ENCODE data around the gene NDUFV1. TPM values are rescaled to one million over a fixed set of nuclear protein-coding genes. Genes with fewer than 3 reads are reported as not detected.

NDUFV1 gene
- total RNA-seq, 4 donors from 2014 or later: 148 to 403 (median 197) TPM

DNA sequence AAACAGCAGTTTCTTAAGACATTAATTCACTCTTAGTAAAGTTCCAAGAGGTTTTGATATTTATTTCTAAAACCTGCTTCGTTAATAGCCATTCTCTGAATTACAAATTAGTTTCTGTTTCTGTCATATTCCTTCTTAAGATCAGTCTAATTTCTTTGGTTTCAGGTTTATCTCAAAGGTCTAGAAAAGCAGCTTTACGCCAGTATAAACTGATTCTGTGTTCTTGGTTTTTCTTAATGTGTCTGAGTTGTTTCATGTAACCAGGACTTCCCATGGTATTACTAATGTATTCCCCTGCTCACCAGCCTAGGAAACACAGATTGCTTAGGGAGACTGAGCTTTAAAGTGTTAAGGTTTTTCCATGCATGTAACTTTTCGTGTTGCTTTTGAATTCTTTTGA lies 50.6 kb downstream of the NDUFV1 start:
- TF ChIP-seq, protein P1, sequence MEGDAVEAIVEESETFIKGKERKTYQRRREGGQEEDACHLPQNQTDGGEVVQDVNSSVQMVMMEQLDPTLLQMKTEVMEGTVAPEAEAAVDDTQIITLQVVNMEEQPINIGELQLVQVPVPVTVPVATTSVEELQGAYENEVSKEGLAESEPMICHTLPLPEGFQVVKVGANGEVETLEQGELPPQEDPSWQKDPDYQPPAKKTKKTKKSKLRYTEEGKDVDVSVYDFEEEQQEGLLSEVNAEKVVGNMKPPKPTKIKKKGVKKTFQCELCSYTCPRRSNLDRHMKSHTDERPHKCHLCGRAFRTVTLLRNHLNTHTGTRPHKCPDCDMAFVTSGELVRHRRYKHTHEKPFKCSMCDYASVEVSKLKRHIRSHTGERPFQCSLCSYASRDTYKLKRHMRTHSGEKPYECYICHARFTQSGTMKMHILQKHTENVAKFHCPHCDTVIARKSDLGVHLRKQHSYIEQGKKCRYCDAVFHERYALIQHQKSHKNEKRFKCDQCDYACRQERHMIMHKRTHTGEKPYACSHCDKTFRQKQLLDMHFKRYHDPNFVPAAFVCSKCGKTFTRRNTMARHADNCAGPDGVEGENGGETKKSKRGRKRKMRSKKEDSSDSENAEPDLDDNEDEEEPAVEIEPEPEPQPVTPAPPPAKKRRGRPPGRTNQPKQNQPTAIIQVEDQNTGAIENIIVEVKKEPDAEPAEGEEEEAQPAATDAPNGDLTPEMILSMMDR (IDR thresholded peaks at IDR 0.05; ENCODE audit: low read depth): no peak

Small RNAs within 50 kb of the gene (small RNA-seq; reads per million reads assigned to genes)
- gene AP003385.3: not detected

Other genes with a start within 250 kb of the NDUFV1 start
- gene CLCF1, start 233.3 kb upstream of the NDUFV1 start, total RNA-seq: 1 to 10 TPM; 1.1 to 4.1 (median 3.8) TPM
- 10 to 100 TPM in 1 of 4 donors, 1 to 10 TPM in 3; 5.2 to 11.7 (median 7.8) TPM for gene RAD9A, start 214.9 kb upstream of the NDUFV1 start, total RNA-seq
- gene PPP1CA, start 205.1 kb upstream of the NDUFV1 start, total RNA-seq: 100 to 1,000 TPM in 1 of 4 donors, 10 to 100 TPM in 3; 60.8 to 110 (median 64.9) TPM
- gene TBC1D10C, start 202.9 kb upstream of the NDUFV1 start, total RNA-seq: 1 to 10 TPM; 1.7 to 9.3 (median 3.1) TPM
- under 1 TPM in 3 of 4 donors, not detected in 1; 0.17 to 0.38 (median 0.22) TPM for gene CARNS1, start 191.3 kb upstream of the NDUFV1 start, total RNA-seq
- 10 to 100 TPM; 22.2 to 35.4 (median 27.0) TPM for gene RPS6KB2, start 178.4 kb upstream of the NDUFV1 start, total RNA-seq
- gene PTPRCAP, start 169.3 kb upstream of the NDUFV1 start, total RNA-seq: 1 to 10 TPM; 1.7 to 6.7 (median 3.5) TPM
- 10 to 100 TPM; 30.7 to 95.4 (median 70.7) TPM for gene CORO1B, start 163.5 kb upstream of the NDUFV1 start, total RNA-seq
- gene GPR152, start 154.2 kb upstream of the NDUFV1 start, total RNA-seq: not detected
- gene CABP4, start 151.6 kb upstream of the NDUFV1 start, total RNA-seq: 1 to 10 TPM; 1.1 to 5.1 (median 1.8) TPM
- 10 to 100 TPM; 21.4 to 85.5 (median 36.2) TPM for gene TMEM134, start 137.7 kb upstream of the NDUFV1 start, total RNA-seq
- gene AIP, start 123.9 kb upstream of the NDUFV1 start, total RNA-seq: 10 to 100 TPM; 48.6 to 77.3 (median 64.9) TPM
- gene PITPNM1, start 101.6 kb upstream of the NDUFV1 start, total RNA-seq: 10 to 100 TPM in 3 of 4 donors, 1 to 10 TPM in 1; 9.2 to 14.9 (median 11.9) TPM
- gene CDK2AP2, start 98.8 kb upstream of the NDUFV1 start, total RNA-seq: 10 to 100 TPM; 21.2 to 33.2 (median 23.5) TPM
- gene CABP2, start 83.5 kb upstream of the NDUFV1 start, total RNA-seq: not detected
- 100 to 1,000 TPM; 399 to 826 (median 474) TPM for gene GSTP1, start 23.1 kb upstream of the NDUFV1 start, total RNA-seq
- 10 to 100 TPM in 2 of 4 donors, 1 to 10 TPM in 2; 6.2 to 23.7 (median 9.6) TPM for gene NUDT8, start 23.0 kb downstream of the NDUFV1 start, total RNA-seq
- not detected for gene TBX10, start 32.8 kb downstream of the NDUFV1 start, total RNA-seq
- not detected for gene ACY3, start 43.8 kb downstream of the NDUFV1 start, total RNA-seq
- not detected for gene ALDH3B2, start 67.7 kb downstream of the NDUFV1 start, total RNA-seq